ACHN (cell line): ENCODE data around the gene INPP5E.

ENCODE experiments used
- DNase-seq: peaks from one replicate; pipeline ENCODE4 v3.0.0-alpha.2; 2015
- in situ Hi-C: cut with HindIII; loops from 2 replicates; pipeline ENCODE4 v1.10.0; 2017; ENCODE audit warnings: low sequenced_read_pairs, low pct_ligation_motif_present, low pct_unique_long_range_greater_than_20kb

The INPP5E gene

GRCh38 chr9:136439481-136440408 is at the start of gene INPP5E:
INPP5E (minus strand) TSS chr9:136439845; CDS start chr9:136439419, 426 bp downstream.
- in situ Hi-C loops: no loop called here
- DNase-seq: peak; percentile 67

- peak; percentile 44 for DNase-seq
- in situ Hi-C loops: loop anchor here (10.0 kb wide), 1 partner anchor 66 kb away; no protein-coding TSS in a partner anchor
Observed at GRCh38 chr9:136488247-136489214, 48.9 kb upstream of the INPP5E start.

- in situ Hi-C loops: loop anchor here (10.0 kb wide), 1 partner anchor 67 kb away; no protein-coding TSS in a partner anchor
- DNase-seq: no peak
Observed at GRCh38 chr9:136487672-136488071, 48.0 kb upstream of the INPP5E start.

- no peak for DNase-seq
- in situ Hi-C loops: loop anchor here (10.0 kb wide), 1 partner anchor 68 kb away; no protein-coding TSS in a partner anchor
Observed at GRCh38 chr9:136486823-136487620, 47.4 kb upstream of the INPP5E start.

GRCh38 chr9:136486131-136486530 is 46.5 kb upstream of the INPP5E start:
- no peak for DNase-seq
- in situ Hi-C loops: loop anchor here (10.0 kb wide), 1 partner anchor 69 kb away; no protein-coding TSS in a partner anchor

GRCh38 chr9:136485049-136486045 is 45.7 kb upstream of the INPP5E start:
- in situ Hi-C loops: loop anchor here (10.0 kb wide), 1 partner anchor 69 kb away; no protein-coding TSS in a partner anchor
- DNase-seq: peak; percentile 70

GRCh38 chr9:136484153-136485048 is 44.8 kb upstream of the INPP5E start:
- DNase-seq: peak; percentile 40
- in situ Hi-C loops: loop anchor here (10.0 kb wide), 1 partner anchor 70 kb away; no protein-coding TSS in a partner anchor

- in situ Hi-C loops: loop anchor here (10.0 kb wide), 1 partner anchor 71 kb away; no protein-coding TSS in a partner anchor
- DNase-seq: peak; percentile 88
Observed at GRCh38 chr9:136483589-136484152, 44.0 kb upstream of the INPP5E start.

GRCh38 chr9:136482793-136483588 is 43.3 kb upstream of the INPP5E start, which contains the start of gene SEC16A:
SEC16A (minus strand) TSS chr9:136483040; CDS start chr9:136477615, 5,425 bp downstream.
- in situ Hi-C loops: loop anchor here (10.0 kb wide), 1 partner anchor 72 kb away; no protein-coding TSS in a partner anchor
- DNase-seq: peak; percentile 91

GRCh38 chr9:136482046-136482792 is 42.6 kb upstream of the INPP5E start:
- peak; percentile 34 for DNase-seq
- in situ Hi-C loops: loop anchor here (10.0 kb wide), 1 partner anchor 73 kb away; no protein-coding TSS in a partner anchor

GRCh38 chr9:136481558-136481957 is 41.9 kb upstream of the INPP5E start:
- DNase-seq: no peak
- in situ Hi-C loops: loop anchor here (10.0 kb wide), 1 partner anchor 73 kb away; no protein-coding TSS in a partner anchor

- in situ Hi-C loops: no loop called here
- no peak for DNase-seq
Observed at GRCh38 chr9:136476369-136477150, 36.9 kb upstream of the INPP5E start.
